ENCODE measurements around the gene NPTX1.

The NPTX1 gene

DNA sequence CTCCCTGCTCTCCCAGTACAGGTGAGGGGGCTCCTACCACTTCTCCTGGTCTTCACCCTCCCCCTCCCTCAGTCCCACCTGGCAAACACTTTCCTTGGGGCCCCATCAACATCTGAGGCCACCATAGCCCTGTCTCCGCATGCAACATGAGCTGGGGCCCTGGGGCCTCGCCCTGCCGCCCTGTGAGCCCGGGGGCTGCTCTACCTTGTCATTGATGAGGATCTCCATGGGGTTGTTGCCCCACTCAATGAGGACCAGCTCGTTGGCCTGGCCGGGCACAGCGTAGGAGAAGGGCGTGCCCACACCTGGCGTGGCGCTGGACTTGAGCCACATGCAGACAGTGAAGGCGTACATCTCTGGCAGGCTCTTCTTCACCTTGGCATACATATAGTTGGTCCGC, 3.4 kb downstream of the NPTX1 start:
- Histone ChIP-seq H3K9me3 (ENCODE audit: insufficient read depth, low read length) (no peaks in the 10 kb centered on the region), H3K4me2 (ENCODE audit: low read depth, low read length, poor library complexity, severe bottlenecking) (no peak overlapping the region), H3K79me2 (ENCODE audit: insufficient read depth, low read length) (no peaks in the 10 kb centered on the region), H4K20me1 (ENCODE audit: low read depth, low read length) (no peaks in the 10 kb centered on the region), H3K4me3 (ENCODE audit: insufficient read depth, low read length, poor library complexity, severe bottlenecking) (no peak overlapping the region), H3K27ac (ENCODE audit: low read depth, low read length) (no peak overlapping the region), H3K27me3 (ENCODE audit: low read length) (no peaks in the 10 kb centered on the region), H3K9ac (ENCODE audit: low read length) (no peak overlapping the region), H3K9me2 (replicated peaks; ENCODE audit: insufficient read depth, low read length) (no peaks in the 10 kb centered on the region), H3K36me3 (ENCODE audit: low read length) (no peaks in the 10 kb centered on the region), H2AFZ (ENCODE audit: low read depth, low read length, severe bottlenecking) (no peak overlapping the region), H3F3A (ENCODE audit: insufficient read depth) (no peaks in the 10 kb centered on the region)
- TF ChIP-seq, protein P1, sequence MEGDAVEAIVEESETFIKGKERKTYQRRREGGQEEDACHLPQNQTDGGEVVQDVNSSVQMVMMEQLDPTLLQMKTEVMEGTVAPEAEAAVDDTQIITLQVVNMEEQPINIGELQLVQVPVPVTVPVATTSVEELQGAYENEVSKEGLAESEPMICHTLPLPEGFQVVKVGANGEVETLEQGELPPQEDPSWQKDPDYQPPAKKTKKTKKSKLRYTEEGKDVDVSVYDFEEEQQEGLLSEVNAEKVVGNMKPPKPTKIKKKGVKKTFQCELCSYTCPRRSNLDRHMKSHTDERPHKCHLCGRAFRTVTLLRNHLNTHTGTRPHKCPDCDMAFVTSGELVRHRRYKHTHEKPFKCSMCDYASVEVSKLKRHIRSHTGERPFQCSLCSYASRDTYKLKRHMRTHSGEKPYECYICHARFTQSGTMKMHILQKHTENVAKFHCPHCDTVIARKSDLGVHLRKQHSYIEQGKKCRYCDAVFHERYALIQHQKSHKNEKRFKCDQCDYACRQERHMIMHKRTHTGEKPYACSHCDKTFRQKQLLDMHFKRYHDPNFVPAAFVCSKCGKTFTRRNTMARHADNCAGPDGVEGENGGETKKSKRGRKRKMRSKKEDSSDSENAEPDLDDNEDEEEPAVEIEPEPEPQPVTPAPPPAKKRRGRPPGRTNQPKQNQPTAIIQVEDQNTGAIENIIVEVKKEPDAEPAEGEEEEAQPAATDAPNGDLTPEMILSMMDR (IDR thresholded peaks at IDR 0.05; ENCODE audit: insufficient read depth, low read length, poor library complexity, severe bottlenecking) = no peak
- no peak for TF ChIP-seq EZH2phosphoT487 (conservative IDR thresholded peaks at IDR 0.05; ENCODE audit: low read length)

DNA sequence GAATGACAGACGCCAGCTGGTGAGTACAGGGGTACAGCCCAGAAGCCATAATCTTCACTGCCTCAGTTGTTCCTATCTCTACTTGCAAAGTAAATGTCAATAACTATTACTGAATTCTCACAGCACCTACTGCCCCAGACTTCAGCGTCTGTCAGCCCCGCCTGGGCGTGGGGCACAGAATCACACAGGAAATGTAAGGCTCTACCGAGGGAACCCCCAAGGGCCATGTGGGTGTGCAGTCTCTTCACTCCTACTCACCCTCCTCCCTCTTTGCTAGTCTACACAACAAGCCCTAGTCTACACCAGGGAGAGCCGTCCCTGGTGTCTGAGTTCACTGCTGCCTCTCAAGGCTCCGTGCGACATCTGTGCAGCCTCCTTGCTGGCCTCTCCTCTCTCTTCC, 4.5 kb downstream of the NPTX1 start:
- no peak overlapping the region for H2AFZ ChIP-seq (ENCODE audit: low read depth, low read length, severe bottlenecking)
- no peak overlapping the region for H3K27ac ChIP-seq (ENCODE audit: low read depth, low read length)
- no peak overlapping the region for H3K9ac ChIP-seq (ENCODE audit: low read length)
- H3K4me2 ChIP-seq (ENCODE audit: low read depth, low read length, poor library complexity, severe bottlenecking) = no peak overlapping the region
- H3K4me3 ChIP-seq (ENCODE audit: insufficient read depth, low read length, poor library complexity, severe bottlenecking) = no peak overlapping the region
- no peaks in the 10 kb centered on the region for H3K9me2 ChIP-seq (replicated peaks; ENCODE audit: insufficient read depth, low read length)
- H3K9me3 ChIP-seq (ENCODE audit: insufficient read depth, low read length) = no peaks in the 10 kb centered on the region
- no peaks in the 10 kb centered on the region for H4K20me1 ChIP-seq (ENCODE audit: low read depth, low read length)
- no peaks in the 10 kb centered on the region for H3K36me3 ChIP-seq (ENCODE audit: low read length)
- H3F3A ChIP-seq (ENCODE audit: insufficient read depth) = no peaks in the 10 kb centered on the region
- no peaks in the 10 kb centered on the region for H3K79me2 ChIP-seq (ENCODE audit: insufficient read depth, low read length)
- TF ChIP-seq EZH2phosphoT487 (conservative IDR thresholded peaks at IDR 0.05; ENCODE audit: low read length) = no peak
- no peaks in the 10 kb centered on the region for H3K27me3 ChIP-seq (ENCODE audit: low read length)

DNA sequence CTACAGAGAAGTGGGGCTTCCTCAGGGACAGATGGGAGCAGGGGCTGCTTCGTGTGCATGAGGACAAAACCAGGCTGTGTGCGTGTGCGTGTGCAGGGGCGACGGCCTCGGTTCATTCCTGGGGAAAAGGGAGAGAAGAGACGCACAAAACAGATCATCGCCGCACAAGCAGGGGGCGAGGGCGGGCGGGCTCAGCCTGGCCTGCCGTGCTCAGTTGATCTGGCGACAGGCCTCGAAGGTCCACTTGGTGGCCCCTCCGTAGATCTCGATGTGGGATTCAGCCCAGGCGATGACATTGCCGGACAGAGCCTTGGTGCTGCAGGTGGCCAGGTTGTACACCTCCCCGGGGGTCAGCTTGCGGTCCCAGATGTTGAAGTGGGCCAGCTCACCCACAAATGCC, 5.8 kb downstream of the NPTX1 start:
- Histone ChIP-seq H3K27me3 (ENCODE audit: low read length) (no peaks in the 10 kb centered on the region), H3K36me3 (ENCODE audit: low read length) (no peaks in the 10 kb centered on the region)

DNA sequence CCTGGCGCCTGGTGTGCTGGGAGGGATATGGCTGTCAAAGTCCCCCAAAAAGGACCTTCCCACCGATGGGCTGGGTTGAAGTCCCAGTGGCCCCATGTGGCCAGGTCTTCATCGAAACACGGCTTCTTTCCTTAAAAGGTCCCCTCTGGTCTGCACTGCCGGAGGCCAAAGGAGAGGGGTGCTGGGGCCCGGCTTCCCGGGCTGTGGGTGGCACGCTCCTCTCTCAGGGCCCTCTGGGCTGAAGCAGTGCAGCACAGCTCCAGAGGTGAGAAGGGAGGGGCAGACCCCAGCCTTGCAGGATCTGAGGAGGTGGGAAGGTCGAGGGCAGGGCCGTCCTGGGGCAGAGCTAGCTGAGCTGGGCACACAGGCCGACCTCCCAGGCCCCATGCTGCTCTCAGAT, 6.7 kb downstream of the NPTX1 start:
- Histone ChIP-seq H4K20me1 (ENCODE audit: low read depth, low read length) (no peaks in the 10 kb centered on the region), H3K9me2 (replicated peaks; ENCODE audit: insufficient read depth, low read length) (no peaks in the 10 kb centered on the region), H3K9me3 (ENCODE audit: insufficient read depth, low read length) (no peaks in the 10 kb centered on the region), H3K79me2 (ENCODE audit: insufficient read depth, low read length) (no peaks in the 10 kb centered on the region), H3K9ac (ENCODE audit: low read length) (no peak overlapping the region), H3K4me2 (ENCODE audit: low read depth, low read length, poor library complexity, severe bottlenecking) (no peak overlapping the region), H3K4me3 (ENCODE audit: insufficient read depth, low read length, poor library complexity, severe bottlenecking) (no peak overlapping the region), H3F3A (ENCODE audit: insufficient read depth) (no peaks in the 10 kb centered on the region), H3K27me3 (ENCODE audit: low read length) (no peaks in the 10 kb centered on the region), H2AFZ (ENCODE audit: low read depth, low read length, severe bottlenecking) (no peak overlapping the region), H3K36me3 (ENCODE audit: low read length) (no peaks in the 10 kb centered on the region), H3K27ac (ENCODE audit: low read depth, low read length) (no peak overlapping the region)
- no peak for TF ChIP-seq EZH2phosphoT487 (conservative IDR thresholded peaks at IDR 0.05; ENCODE audit: low read length)
- TF ChIP-seq, protein P1 (IDR thresholded peaks at IDR 0.05; ENCODE audit: insufficient read depth, low read length, poor library complexity, severe bottlenecking) = no peak

More for the DNA sequence above, 5.8 kb downstream of the NPTX1 start:
- H3K4me2 ChIP-seq (ENCODE audit: low read depth, low read length, poor library complexity, severe bottlenecking) = no peak overlapping the region
- no peak overlapping the region for H2AFZ ChIP-seq (ENCODE audit: low read depth, low read length, severe bottlenecking)
- H3F3A ChIP-seq (ENCODE audit: insufficient read depth) = no peaks in the 10 kb centered on the region
- no peaks in the 10 kb centered on the region for H3K79me2 ChIP-seq (ENCODE audit: insufficient read depth, low read length)
- no peaks in the 10 kb centered on the region for H3K9me3 ChIP-seq (ENCODE audit: insufficient read depth, low read length)
- no peak overlapping the region for H3K27ac ChIP-seq (ENCODE audit: low read depth, low read length)
- H4K20me1 ChIP-seq (ENCODE audit: low read depth, low read length) = no peaks in the 10 kb centered on the region
- H3K4me3 ChIP-seq (ENCODE audit: insufficient read depth, low read length, poor library complexity, severe bottlenecking) = no peak overlapping the region
- H3K9ac ChIP-seq (ENCODE audit: low read length) = no peak overlapping the region
- H3K9me2 ChIP-seq (replicated peaks; ENCODE audit: insufficient read depth, low read length) = no peaks in the 10 kb centered on the region
- TF ChIP-seq, protein P1 (IDR thresholded peaks at IDR 0.05; ENCODE audit: insufficient read depth, low read length, poor library complexity, severe bottlenecking) = no peak
- TF ChIP-seq EZH2phosphoT487 (conservative IDR thresholded peaks at IDR 0.05; ENCODE audit: low read length) = no peak
